Central memory CD8-positive, alpha-beta T cell (primary cell): ENCODE measurements around the gene NLRC3.
"Not testable (repeated sequence)": the region's sequence is repeated elsewhere in the genome, so short reads cannot be mapped to it uniquely, and the experiment has no call there.

Source experiments
- ATAC-seq: fragments of 150-1000 bp; cut with Tn5 transposase; replicated peaks from 2 replicates; pipeline ENCODE4 v1.10.0; 2022; ENCODE audit warnings: mild to moderate bottlenecking, moderate FRiP score, moderate number of reproducible peaks; ENCODE audit not compliant: poor library complexity, severe bottlenecking; ENCODE audit errors: extremely low read depth
- DNase-seq, 2 donors: peaks; one replicate each; pipeline ENCODE4 v3.0.0; 2021; ENCODE audit warnings: low spot score in 2 of 2
- H3K27ac Mint-ChIP-seq: one replicate; pipeline ENCODE4 v1.8.0; 2022; ENCODE audit warnings: low read depth, mild to moderate bottlenecking, moderate library complexity, mixed read lengths
- H3K27me3 Mint-ChIP-seq: one replicate; pipeline ENCODE4 v1.8.0; 2022; ENCODE audit warnings: mixed read lengths
- H3K36me3 Mint-ChIP-seq: one replicate; pipeline ENCODE4 v1.8.0; 2022; ENCODE audit warnings: mild to moderate bottlenecking, moderate library complexity, mixed read lengths; ENCODE audit not compliant: insufficient read depth
- H3K4me1 Mint-ChIP-seq: one replicate; pipeline ENCODE4 v1.8.0; 2022; ENCODE audit warnings: mixed read lengths
- H3K4me3 Mint-ChIP-seq: one replicate; pipeline ENCODE4 v1.8.0; 2022; ENCODE audit warnings: mild to moderate bottlenecking, moderate library complexity, mixed read lengths
- H3K9me3 Mint-ChIP-seq: one replicate; pipeline ENCODE4 v1.8.0; 2022; ENCODE audit warnings: mixed read lengths

NLRC3 gene

GRCh38 chr16:3509470-3509928 is 67.7 kb downstream of the NLRC3 start:
- ATAC-seq (peak; percentile 100), DNase-seq (peak; percentile 57 to 68)
- Mint-ChIP-seq H3K4me1 (peaks cover 27% of the 10 kb centered on the region), H3K9me3 (no peaks in the 10 kb centered on the region), H3K36me3 (peaks cover 6% of the 10 kb centered on the region), H3K4me3 (peak overlapping the region; percentile 16), H3K27me3 (no peaks in the 10 kb centered on the region), H3K27ac (peak overlapping the region; percentile 73)

- Mint-ChIP-seq H3K27me3 (no peaks in the 10 kb centered on the region), H3K36me3 (peaks cover 4% of the 10 kb centered on the region), H3K4me1 (peaks cover 33% of the 10 kb centered on the region), H3K4me3 (peak overlapping the region; percentile 16), H3K27ac (peak overlapping the region; percentile 73), H3K9me3 (no peaks in the 10 kb centered on the region)
- no peak for ATAC-seq
- DNase-seq = no peak
These were observed 68.5 kb downstream of the NLRC3 start for GRCh38 chr16:3508736-3509135.

GRCh38 chr16:3503523-3503922 is 73.7 kb downstream of the NLRC3 start:
- Mint-ChIP-seq H3K9me3 (no peaks in the 10 kb centered on the region), H3K4me1 (peaks cover 48% of the 10 kb centered on the region), H3K27ac (peak overlapping the region; percentile 82), H3K36me3 (peaks cover 16% of the 10 kb centered on the region), H3K27me3 (no peaks in the 10 kb centered on the region), H3K4me3 (peak overlapping the region; percentile 69)
- ATAC-seq (peak; percentile 9), DNase-seq (no peak)

GRCh38 chr16:3501783-3502400 is 75.3 kb downstream of the NLRC3 start:
- ATAC-seq (no peak), DNase-seq (no peak)
- H3K4me3 Mint-ChIP-seq = peak overlapping the region; percentile 76
- H3K36me3 Mint-ChIP-seq = peaks cover 16% of the 10 kb centered on the region
- peaks cover 45% of the 10 kb centered on the region for H3K4me1 Mint-ChIP-seq
- H3K27ac Mint-ChIP-seq = peak overlapping the region; percentile 85
- no peaks in the 10 kb centered on the region for H3K27me3 Mint-ChIP-seq
- no peaks in the 10 kb centered on the region for H3K9me3 Mint-ChIP-seq

GRCh38 chr16:3501412-3501761 is 75.8 kb downstream of the NLRC3 start:
- not testable (repeated sequence) for ATAC-seq, H3K27me3 Mint-ChIP-seq, DNase-seq, H3K9me3 Mint-ChIP-seq
- peaks cover 45% of the 10 kb centered on the region for H3K4me1 Mint-ChIP-seq
- peak overlapping the region; percentile 85 for H3K27ac Mint-ChIP-seq
- H3K4me3 Mint-ChIP-seq = peak overlapping the region; percentile 76
- peaks cover 16% of the 10 kb centered on the region for H3K36me3 Mint-ChIP-seq

GRCh38 chr16:3498988-3499387 is 78.2 kb downstream of the NLRC3 start:
- H3K9me3 Mint-ChIP-seq = no peaks in the 10 kb centered on the region
- H3K27me3 Mint-ChIP-seq = no peaks in the 10 kb centered on the region
- H3K36me3 Mint-ChIP-seq = peaks cover 18% of the 10 kb centered on the region
- ATAC-seq (no peak), DNase-seq (no peak)
- no peak overlapping the region for H3K4me3 Mint-ChIP-seq
- H3K4me1 Mint-ChIP-seq = peaks cover 40% of the 10 kb centered on the region
- H3K27ac Mint-ChIP-seq = peak overlapping the region; percentile 85

GRCh38 chr16:3497771-3498170 is 79.4 kb downstream of the NLRC3 start:
- H3K36me3 Mint-ChIP-seq = peaks cover 17% of the 10 kb centered on the region
- H3K9me3 Mint-ChIP-seq = no peaks in the 10 kb centered on the region
- DNase-seq (no peak), ATAC-seq (no peak)
- H3K27me3 Mint-ChIP-seq = no peaks in the 10 kb centered on the region
- H3K27ac Mint-ChIP-seq = no peak overlapping the region
- peaks cover 31% of the 10 kb centered on the region for H3K4me1 Mint-ChIP-seq
- no peak overlapping the region for H3K4me3 Mint-ChIP-seq

- peaks cover 17% of the 10 kb centered on the region for H3K36me3 Mint-ChIP-seq
- no peak for DNase-seq
- H3K4me1 Mint-ChIP-seq = peaks cover 21% of the 10 kb centered on the region
- no peak overlapping the region for H3K4me3 Mint-ChIP-seq
- H3K27me3 Mint-ChIP-seq = no peaks in the 10 kb centered on the region
- no peak for ATAC-seq
- no peaks in the 10 kb centered on the region for H3K9me3 Mint-ChIP-seq
- H3K27ac Mint-ChIP-seq = no peak overlapping the region
These were observed 80.8 kb downstream of the NLRC3 start for GRCh38 chr16:3496386-3496785.

GRCh38 chr16:3495176-3495575 is 82.0 kb downstream of the NLRC3 start, which contains the start of gene C16orf90:
TSS of gene C16orf90 (minus strand) at chr16:3495489. CDS start at chr16:3495421, 68 bp downstream.
- Mint-ChIP-seq H3K9me3 (no peaks in the 10 kb centered on the region), H3K4me3 (no peak within 1 kb of the TSS), H3K36me3 (peaks cover 10% of the 10 kb centered on the region), H3K27me3 (no peaks in the 10 kb centered on the region), H3K27ac (no peak within 1 kb of the TSS), H3K4me1 (peaks cover 15% of the 10 kb centered on the region)
- ATAC-seq (no peak), DNase-seq (no peak)

GRCh38 chr16:3494386-3494973 is 82.7 kb downstream of the NLRC3 start:
- DNase-seq (no peak), ATAC-seq (no peak)
- H3K9me3 Mint-ChIP-seq = no peaks in the 10 kb centered on the region
- H3K4me3 Mint-ChIP-seq = no peak overlapping the region
- no peak overlapping the region for H3K27ac Mint-ChIP-seq
- no peaks in the 10 kb centered on the region for H3K27me3 Mint-ChIP-seq
- H3K36me3 Mint-ChIP-seq = peaks cover 5% of the 10 kb centered on the region
- H3K4me1 Mint-ChIP-seq = peaks cover 8% of the 10 kb centered on the region

GRCh38 chr16:3492356-3492755 is 84.8 kb downstream of the NLRC3 start:
- H3K4me1 Mint-ChIP-seq = peaks cover 7% of the 10 kb centered on the region
- no peak for DNase-seq
- H3K27me3 Mint-ChIP-seq = no peaks in the 10 kb centered on the region
- H3K36me3 Mint-ChIP-seq = peaks cover 8% of the 10 kb centered on the region
- H3K4me3 Mint-ChIP-seq = no peak overlapping the region
- no peak for ATAC-seq
- no peaks in the 10 kb centered on the region for H3K9me3 Mint-ChIP-seq
- H3K27ac Mint-ChIP-seq = no peak overlapping the region

GRCh38 chr16:3490911-3491629 is 86.1 kb downstream of the NLRC3 start:
- Mint-ChIP-seq H3K4me1 (peaks cover 7% of the 10 kb centered on the region), H3K9me3 (no peaks in the 10 kb centered on the region), H3K4me3 (no peak overlapping the region), H3K36me3 (peaks cover 8% of the 10 kb centered on the region), H3K27me3 (no peaks in the 10 kb centered on the region), H3K27ac (no peak overlapping the region)
- ATAC-seq = no peak
- DNase-seq = no peak
